ENCODE measurements around the gene IL36RN.

DNA sequence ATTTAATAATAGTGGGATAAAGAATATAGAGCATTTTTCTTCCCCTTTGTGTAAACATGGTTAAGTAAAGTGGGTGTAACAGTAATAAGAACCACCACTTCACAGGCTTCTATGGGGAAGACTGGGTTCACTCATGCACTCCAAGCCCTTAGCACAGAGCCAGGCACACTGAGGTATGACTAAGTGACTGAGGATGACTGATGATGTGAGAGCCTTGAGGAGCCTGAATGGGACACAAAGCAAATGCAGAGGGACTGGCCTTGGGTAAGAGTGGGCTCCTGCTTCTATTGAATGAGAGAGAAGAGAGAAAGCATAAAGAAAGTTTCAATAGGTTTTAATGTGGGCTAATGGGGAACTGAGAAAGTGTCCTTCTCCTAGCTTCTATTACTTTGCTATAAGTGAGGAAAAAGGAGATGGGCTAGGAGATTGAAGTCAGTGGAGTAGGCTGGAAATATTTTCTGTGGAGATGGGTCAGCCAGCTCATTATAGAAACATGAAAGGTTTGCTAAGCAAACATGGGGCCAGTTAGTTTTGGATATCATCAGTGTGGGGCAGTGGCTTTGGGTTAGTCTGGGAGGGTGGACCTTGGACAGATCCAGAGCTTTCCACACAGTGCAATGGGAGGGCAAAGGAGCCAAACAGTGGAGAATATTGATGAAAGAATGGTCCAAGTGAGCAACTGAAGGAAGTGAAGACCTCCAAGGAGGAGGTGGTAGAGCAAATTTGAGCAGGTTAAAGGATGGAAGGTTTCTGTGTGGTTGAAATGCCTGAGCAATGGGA, 29.4 kb downstream of the IL36RN start:
- no peak for TF ChIP-seq POLR2A (IDR thresholded peaks at IDR 0.05)
- TF ChIP-seq, protein P1, sequence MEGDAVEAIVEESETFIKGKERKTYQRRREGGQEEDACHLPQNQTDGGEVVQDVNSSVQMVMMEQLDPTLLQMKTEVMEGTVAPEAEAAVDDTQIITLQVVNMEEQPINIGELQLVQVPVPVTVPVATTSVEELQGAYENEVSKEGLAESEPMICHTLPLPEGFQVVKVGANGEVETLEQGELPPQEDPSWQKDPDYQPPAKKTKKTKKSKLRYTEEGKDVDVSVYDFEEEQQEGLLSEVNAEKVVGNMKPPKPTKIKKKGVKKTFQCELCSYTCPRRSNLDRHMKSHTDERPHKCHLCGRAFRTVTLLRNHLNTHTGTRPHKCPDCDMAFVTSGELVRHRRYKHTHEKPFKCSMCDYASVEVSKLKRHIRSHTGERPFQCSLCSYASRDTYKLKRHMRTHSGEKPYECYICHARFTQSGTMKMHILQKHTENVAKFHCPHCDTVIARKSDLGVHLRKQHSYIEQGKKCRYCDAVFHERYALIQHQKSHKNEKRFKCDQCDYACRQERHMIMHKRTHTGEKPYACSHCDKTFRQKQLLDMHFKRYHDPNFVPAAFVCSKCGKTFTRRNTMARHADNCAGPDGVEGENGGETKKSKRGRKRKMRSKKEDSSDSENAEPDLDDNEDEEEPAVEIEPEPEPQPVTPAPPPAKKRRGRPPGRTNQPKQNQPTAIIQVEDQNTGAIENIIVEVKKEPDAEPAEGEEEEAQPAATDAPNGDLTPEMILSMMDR (IDR thresholded peaks at IDR 0.05) = no peak
